H1 (cell line): ENCODE results near the gene TLCD2. TPM values are rescaled to one million over a fixed set of nuclear protein-coding genes. Genes with fewer than 3 reads are reported as not detected.

Experiments used
- CTCF ChIA-PET: fragments of 300-600 bp; sonication (Branson Sonifier 250); formaldehyde crosslinking; loops from one replicate; lab custom pipeline; 2021; ENCODE audit not compliant: partially characterized antibody; lab: Charles Lee
- POLR2A ChIA-PET: fragments of 300-600 bp; sonication (Branson Sonifier 250); formaldehyde crosslinking; loops from one replicate; lab custom pipeline; 2021; ENCODE audit warnings: inconsistent platforms; ENCODE audit not compliant: partially characterized antibody; lab: Charles Lee
- DNase-seq, 2 experiments: peaks; one replicate each; pipeline versions ENCODE4 v3.0.0 to v3.0.0-alpha.2; 2010 to 2022; ENCODE audit warnings: low spot score in 2 of 2, low read depth in 1 of 2, mixed read lengths in 1 of 2
- FAIRE-seq: peaks from 2 replicates; lab custom pipeline; 2011; peaks lifted over from hg19 to GRCh38; lab: Jason Lieb, UNC
- H2AFZ ChIP-seq: 2 replicates; pipeline ENCODE4 v1.8.1; 2012; ENCODE audit warnings: low read length, inconsistent platforms
- H2AK5ac ChIP-seq: 2 replicates; pipeline ENCODE4 v1.6.1; 2013; ENCODE audit warnings: low read depth, low read length
- H2BK120ac ChIP-seq: replicated peaks from 2 replicates; pipeline ENCODE3; 2013; ENCODE audit warnings: low read depth, low read length, inconsistent platforms
- H2BK12ac ChIP-seq: 2 replicates; pipeline ENCODE4 v1.6.1; 2013; ENCODE audit warnings: low read depth, low read length
- H2BK15ac ChIP-seq: 2 replicates; pipeline ENCODE4 v1.6.1; 2013; ENCODE audit warnings: low read length
- H2BK20ac ChIP-seq: 2 replicates; pipeline ENCODE4 v1.6.1; 2013; ENCODE audit warnings: low read length
- H2BK5ac ChIP-seq: 2 replicates; pipeline ENCODE4 v1.6.1; 2013; ENCODE audit warnings: low read depth, low read length
- H3K14ac ChIP-seq: 2 replicates; pipeline ENCODE4 v1.6.1; 2013; ENCODE audit warnings: inconsistent platforms; ENCODE audit not compliant: insufficient read length
- H3K18ac ChIP-seq: 2 replicates; pipeline ENCODE4 v1.6.1; 2013; ENCODE audit warnings: low read length; ENCODE audit errors: extremely low read depth
- H3K23ac ChIP-seq: 2 replicates; pipeline ENCODE4 v1.6.1; 2013; ENCODE audit warnings: inconsistent platforms; ENCODE audit not compliant: insufficient read length
- H3K23me2 ChIP-seq: 2 replicates; pipeline ENCODE4 v1.6.1; 2013; ENCODE audit warnings: low read depth, low read length
- H3K27ac ChIP-seq: 2 replicates; pipeline ENCODE4 v1.6.1; 2011; ENCODE audit warnings: low read depth, low read length, inconsistent platforms
- H3K27me3 ChIP-seq, 4 experiments: replicated peaks in 1 of 4; 1 replicate in 1 of 4; 2 replicates in 3 of 4; pipeline versions ENCODE4 v1.6.1 to v1.8.1; 2011 to 2013; ENCODE audit warnings: low read length in 3 of 4, mild to moderate bottlenecking in 3 of 4, inconsistent platforms in 2 of 4, mixed read lengths in 2 of 4, moderate library complexity in 1 of 4; ENCODE audit not compliant: control insufficient read depth in 3 of 4, insufficient read depth in 3 of 4; ENCODE audit errors: extremely low read depth in 1 of 4
- H3K36me3 ChIP-seq, 4 experiments: 2 replicates each; pipeline versions ENCODE4 v1.6.1 to v1.8.1; 2011 to 2013; ENCODE audit warnings: mild to moderate bottlenecking in 4 of 4, low read length in 3 of 4, moderate library complexity in 2 of 4, control low read depth in 1 of 4, inconsistent platforms in 1 of 4; ENCODE audit not compliant: insufficient read depth in 4 of 4, control insufficient read depth in 2 of 4
- H3K4ac ChIP-seq: replicated peaks from 2 replicates; pipeline ENCODE3; 2013; ENCODE audit warnings: low read length, low read depth, mixed read lengths, inconsistent platforms; ENCODE audit not compliant: insufficient read length
- H3K4me1 ChIP-seq, 4 experiments: replicated peaks in 1 of 4; 1 replicate in 1 of 4; 2 replicates in 3 of 4; pipeline versions ENCODE4 v1.6.1 to v1.8.1; 2011 to 2013; ENCODE audit warnings: low read length in 3 of 4, inconsistent platforms in 2 of 4, mixed read lengths in 1 of 4; ENCODE audit not compliant: insufficient read depth in 4 of 4, control insufficient read depth in 3 of 4
- H3K4me2 ChIP-seq, 2 experiments: 2 replicates each; pipeline versions ENCODE4 v1.6.1 to v1.8.1; 2011 to 2013; ENCODE audit warnings: low read depth in 2 of 2, low read length in 2 of 2, control low read depth in 1 of 2, inconsistent platforms in 1 of 2, mild to moderate bottlenecking in 1 of 2; ENCODE audit not compliant: insufficient read depth in 1 of 2
- H3K4me3 ChIP-seq, 4 experiments: fragments of 200-600, 300-600 bp in 1 of 4; sonication (generic), shearing (Covaris generic), sonication (Bioruptor Twin) in 1 of 4; 2 replicates each; pipeline versions ENCODE4 v1.5.1 to v1.8.1; 2011 to 2016; ENCODE audit warnings: low read length in 4 of 4, low read depth in 3 of 4, control low read depth in 2 of 4, inconsistent platforms in 2 of 4, mild to moderate bottlenecking in 2 of 4, mixed read lengths in 1 of 4, moderate library complexity in 1 of 4; ENCODE audit not compliant: insufficient read depth in 2 of 4; ENCODE audit errors: extremely low read depth in 1 of 4
- H3K56ac ChIP-seq: replicated peaks from 2 replicates; pipeline ENCODE3; 2013; ENCODE audit warnings: low read depth, mild to moderate bottlenecking, mixed read lengths, low read length, inconsistent platforms; ENCODE audit not compliant: insufficient read length
- H3K79me1 ChIP-seq: 2 replicates; pipeline ENCODE4 v1.6.1; 2013; ENCODE audit warnings: low read depth, low read length, control low read depth
- H3K79me2 ChIP-seq, 2 experiments: 2 replicates each; pipeline versions ENCODE4 v1.6.1 to v1.8.1; 2012 to 2013; ENCODE audit warnings: low read length in 2 of 2, mild to moderate bottlenecking in 2 of 2, inconsistent platforms in 1 of 2; ENCODE audit not compliant: insufficient read depth in 2 of 2, control insufficient read depth in 1 of 2
- H3K9ac ChIP-seq, 4 experiments: replicated peaks in 1 of 4; 1 replicate in 1 of 4; 2 replicates in 3 of 4; pipeline versions ENCODE4 v1.6.1 to v1.8.1; 2011 to 2013; ENCODE audit warnings: low read depth in 3 of 4, low read length in 3 of 4, control low read depth in 2 of 4, mild to moderate bottlenecking in 2 of 4, moderate library complexity in 2 of 4, inconsistent platforms in 1 of 4; ENCODE audit errors: extremely low read depth in 1 of 4
- H3K9me3 ChIP-seq, 2 experiments: 2 replicates each; pipeline versions ENCODE4 v1.6.1 to v1.8.1; 2012 to 2013; ENCODE audit warnings: mild to moderate bottlenecking in 2 of 2, moderate library complexity in 2 of 2, control low read depth in 1 of 2, inconsistent platforms in 1 of 2, low read depth in 1 of 2, low read length in 1 of 2, mixed read lengths in 1 of 2; ENCODE audit not compliant: insufficient read depth in 2 of 2
- H4K20me1 ChIP-seq, 2 experiments: replicated peaks in 1 of 2; 2 replicates each; pipeline versions ENCODE3 to v1.8.1; 2011 to 2013; ENCODE audit warnings: inconsistent platforms in 2 of 2, low read length in 2 of 2, mild to moderate bottlenecking in 1 of 2; ENCODE audit not compliant: insufficient read depth in 2 of 2, control insufficient read depth in 1 of 2
- H4K5ac ChIP-seq: 2 replicates; pipeline ENCODE4 v1.6.1; 2013; ENCODE audit warnings: low read length, low read depth, mixed read lengths, inconsistent platforms; ENCODE audit not compliant: insufficient read length
- H4K8ac ChIP-seq: 2 replicates; pipeline ENCODE4 v1.8.0; 2013; ENCODE audit warnings: mild to moderate bottlenecking, moderate library complexity, low read length, inconsistent platforms; ENCODE audit not compliant: insufficient read depth; ENCODE audit errors: extremely low read depth
- H4K91ac ChIP-seq: replicated peaks from 2 replicates; pipeline ENCODE3; 2013; ENCODE audit warnings: low read length, mixed read lengths, inconsistent platforms; ENCODE audit not compliant: insufficient read length
- CEBPB ChIP-seq: IDR thresholded peaks from 2 replicates; pipeline ENCODE4 v1.6.1; 2012; ENCODE audit warnings: low read depth, low read length
- EGR1 ChIP-seq: IDR thresholded peaks from 2 replicates; pipeline ENCODE4 v1.6.1; 2011; ENCODE audit warnings: low read depth, low read length, borderline replicate concordance
- EZH2 ChIP-seq: fragments of 200-600 bp; sonication (generic); IDR thresholded peaks from 2 replicates; pipeline ENCODE4 v1.7.1; 2012; ENCODE audit warnings: low read depth, mild to moderate bottlenecking, moderate library complexity, low read length, inconsistent platforms; ENCODE audit not compliant: severe bottlenecking
- GABPA ChIP-seq: IDR thresholded peaks from 2 replicates; pipeline ENCODE4 v1.6.1; 2011; ENCODE audit warnings: mild to moderate bottlenecking, low read length, moderate library complexity, borderline replicate concordance; ENCODE audit not compliant: insufficient read depth
- HDAC2 ChIP-seq, 2 experiments: fragments of 300-600 bp in 1 of 2; sonication (generic) in 1 of 2; IDR thresholded peaks; 2 replicates each; pipeline ENCODE4 v1.6.1; 2011 to 2012; ENCODE audit warnings: low read depth in 2 of 2, low read length in 2 of 2, mild to moderate bottlenecking in 2 of 2, moderate library complexity in 2 of 2, borderline replicate concordance in 1 of 2, inconsistent platforms in 1 of 2
- HDAC6 ChIP-seq: IDR thresholded peaks from one replicate; pipeline ENCODE4 v1.7.1; 2012; ENCODE audit warnings: low read depth, mild to moderate bottlenecking, inconsistent platforms, low read length, moderate library complexity
- KDM1A ChIP-seq: fragments of 200-600, 300-600 bp; sonication (generic); IDR thresholded peaks from 2 replicates; pipeline ENCODE4 v1.7.1; 2016; ENCODE audit warnings: mild to moderate bottlenecking, low read length, borderline replicate concordance
- MAFK ChIP-seq: IDR thresholded peaks from 2 replicates; pipeline ENCODE4 v1.6.1; 2012; ENCODE audit warnings: low read depth, mild to moderate bottlenecking, improper control_type of control experiment, low read length
- POLR2A ChIP-seq, 2 experiments: IDR thresholded peaks; 1 replicate in 1 of 2; 2 replicates in 1 of 2; pipeline ENCODE4 v1.6.1; 2011; ENCODE audit warnings: low read depth in 2 of 2, low read length in 2 of 2, mild to moderate bottlenecking in 2 of 2; ENCODE audit errors: control extremely low read depth in 1 of 2
- RAD21 ChIP-seq, 2 experiments: IDR thresholded peaks in 1 of 2; conservative IDR thresholded peaks in 1 of 2; 2 replicates each; pipeline ENCODE4 v1.6.1; 2011; ENCODE audit warnings: low read depth in 2 of 2, low read length in 2 of 2, improper control_type of control experiment in 1 of 2, inconsistent platforms in 1 of 2, mild to moderate bottlenecking in 1 of 2, moderate library complexity in 1 of 2
- SIRT6 ChIP-seq: IDR thresholded peaks from one replicate; pipeline ENCODE4 v1.7.1; 2012; ENCODE audit warnings: low read length, inconsistent platforms
- SP1 ChIP-seq: IDR thresholded peaks from 2 replicates; pipeline ENCODE4 v1.6.1; 2011; ENCODE audit warnings: low read depth, low read length
- TCF12 ChIP-seq: IDR thresholded peaks from 2 replicates; pipeline ENCODE4 v1.6.1; 2011; ENCODE audit warnings: low read depth, mild to moderate bottlenecking, low read length
- WGBS, 2 experiments: shearing (Covaris generic) in 1 of 2; methylation state at CpG; one replicate each; pipeline versions ENCODE4 v1.1.6 to v1.1.7; 2013 to 2015; ENCODE audit warnings: low lambda C conversion rate in 2 of 2, mixed read lengths in 2 of 2, inconsistent platforms in 1 of 2, low coverage in 1 of 2, missing lambda C conversion rate in 1 of 2; ENCODE audit not compliant: insufficient replicate concordance in 2 of 2, insufficient coverage in 1 of 2, insufficient read length in 1 of 2; ENCODE audit errors: extremely low coverage in 1 of 2, missing lambda C conversion rate in 1 of 2; 5-methylcytosine and 5-hydroxymethylcytosine counted together
- polyA plus RNA-seq, 7 experiments: library from polyadenylated mRNA; depleted of rRNA in 3 of 7; stranded (reverse) in 5 of 7; unstranded in 2 of 7; fragments of >200 nt in 5 of 7; fragments of 200-250 nt in 2 of 7; gene quantifications; 1 replicate in 5 of 7; 2 replicates in 1 of 7; 4 replicates in 1 of 7; pipeline versions ENCODE4 v1.2.1 to v1.2.3, GENCODE V29; 2011 to 2013; ENCODE audit warnings: missing spikeins in 2 of 7, mixed read lengths in 2 of 7
- total RNA-seq: library from RNA; stranded (reverse); fragmentation: NEBNext Ultra II Directional; extraction: Animal tissue kit (Norgen Biotek cat#: 25700); gene quantifications from 2 replicates; pipeline ENCODE4 v1.2.1, GENCODE V29; 2021

Gene TLCD2
- total and polyA plus RNA-seq, 2 of the 8 experiments (the other 6 are each of a cell fraction or from before 2014, with no cell fraction given) = 0.47 to 1.4 TPM

DNA sequence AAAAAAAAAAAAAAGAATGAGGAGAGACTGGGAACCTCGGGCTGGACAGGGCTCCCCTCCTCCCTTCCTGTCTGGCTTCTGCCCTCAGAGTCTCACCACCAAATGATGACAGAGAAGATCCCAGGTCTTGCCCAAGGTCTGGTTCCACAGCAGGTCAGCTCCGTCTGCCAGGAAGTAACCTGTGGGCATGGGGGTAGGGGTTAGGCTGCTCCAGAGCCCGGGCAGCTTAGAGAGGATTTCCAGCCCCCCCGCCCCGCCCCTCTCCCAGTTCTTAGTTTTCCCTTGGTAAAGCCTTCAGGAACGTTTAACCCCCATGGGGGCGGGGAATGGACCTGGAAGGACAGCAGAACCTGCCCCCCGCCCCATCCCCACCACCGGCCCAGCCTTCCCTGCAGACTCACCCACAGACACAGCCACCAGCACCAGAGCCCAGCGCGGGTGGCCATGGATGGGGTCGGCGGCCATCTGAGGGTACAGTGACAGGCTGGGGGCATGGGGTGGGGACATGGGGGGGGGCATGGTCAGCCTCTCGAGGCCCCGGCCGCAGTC lies 700 bp downstream of the TLCD2 start:
- Histone ChIP-seq H2BK120ac (no peak overlapping the region), H3K14ac (no peak overlapping the region), H3K79me2 (no peaks in the 10 kb centered on the region), H4K8ac (no peak overlapping the region), H2BK5ac (no peak overlapping the region), H3K9me3 (no peaks in the 10 kb centered on the region), H4K5ac (no peak overlapping the region), H3K23me2 (peaks cover 11% of the 10 kb centered on the region; the same call in 1 of the 2 replicates), H4K91ac (no peak overlapping the region), H3K4me2 (peak overlapping the region; percentile 88 to 95), H3K9ac (no peak overlapping the region), H3K23ac (no peak overlapping the region), H4K20me1 (peaks cover 0 to 5% of the 10 kb centered on the region in 2 experiments), H2AK5ac (no peak overlapping the region), H2AFZ (no peak overlapping the region), H3K36me3 (no peaks in the 10 kb centered on the region), H3K4me1 (peaks cover 0 to 14% (median 9%) of the 10 kb centered on the region in 4 experiments; a peak in 6 of 7 replicates), H2BK20ac (no peak overlapping the region), H3K4me3 (peak overlapping the region in 2 of 4 experiments; percentile 76 to 77; a peak in 4 of 8 replicates), H3K79me1 (peaks cover 3% of the 10 kb centered on the region; the same call in 1 of the 2 replicates), H3K18ac (no peak overlapping the region), H3K56ac (no peak overlapping the region), H3K4ac (no peak overlapping the region), H3K27ac (no peak overlapping the region), H3K27me3 (peaks cover 0 to 2% (median 0%) of the 10 kb centered on the region in 4 experiments; a peak in 2 of 7 replicates), H2BK12ac (no peak overlapping the region), H2BK15ac (no peak overlapping the region)
- DNase-seq = no peak
- CTCF ChIA-PET = no interaction called here
- POLR2A ChIA-PET = interaction anchor here (0.6 to 1.5 kb wide), 4 partner anchors 8 to 64 kb away, joined by 3 to 4 read pairs (median 4); no protein-coding TSS in a partner anchor
- FAIRE-seq = no peak
- 20% methylated on average over 4 of the region's 16 CpGs; no CpG with 5 or more reads in 1 of the 2 experiments for WGBS, 2 experiments
- TF ChIP-seq GABPA = no peak
- TF ChIP-seq SP1 = no peak
- no peak for TF ChIP-seq EGR1
- TF ChIP-seq RAD21 (IDR thresholded peaks at IDR 0.05 in 1 of 2, conservative IDR thresholded peaks at IDR 0.05 in 1 of 2; ENCODE audit: low read depth in 2 of 2, low read length in 2 of 2) = no peak
- TF ChIP-seq POLR2A (IDR thresholded peaks at IDR 0.05; ENCODE audit: control extremely low read depth in 1 of 2, low read depth in 2 of 2, low read length in 2 of 2) = no peak
- no peak for TF ChIP-seq HDAC6
- no peak for TF ChIP-seq KDM1A
- no peak for TF ChIP-seq TCF12
- TF ChIP-seq MAFK = no peak
- no peak for TF ChIP-seq CEBPB
- TF ChIP-seq EZH2 = no peak
- no peak for TF ChIP-seq SIRT6
- TF ChIP-seq HDAC2 (IDR thresholded peaks at IDR 0.05; ENCODE audit: borderline replicate concordance in 1 of 2, low read depth in 2 of 2, low read length in 2 of 2) = no peak
